HL-60 (cell line): ENCODE results near the gene MSI2.
A peak's percentile ranks its signal among the peaks of the same experiment; 100 is the strongest.

Experiments
- DNase-seq, 2 experiments: peaks; one replicate each; pipeline ENCODE4 v3.0.0-alpha.2; 2010 to 2020; ENCODE audit warnings: low read depth in 1 of 2, low spot score in 1 of 2
- H3K27ac ChIP-seq: fragments of 250-450 bp; sonication (Bioruptor Pico); replicated peaks from 2 replicates; pipeline ENCODE4 v1.5.1; 2020; ENCODE audit warnings: mild to moderate bottlenecking, moderate library complexity
- H3K27me3 ChIP-seq: fragments of 250-450 bp; sonication (Bioruptor Pico); 2 replicates; pipeline ENCODE4 v1.5.1; 2021; ENCODE audit warnings: mild to moderate bottlenecking, moderate library complexity; ENCODE audit not compliant: insufficient read depth, poor library complexity, severe bottlenecking
- H3K4me3 ChIP-seq: replicated peaks from 2 replicates; pipeline ENCODE4 v1.5.1; 2011; ENCODE audit warnings: mild to moderate bottlenecking, control low read depth, low read length; ENCODE audit not compliant: insufficient read depth
- CTCF ChIP-seq: IDR thresholded peaks from one replicate; pipeline ENCODE4 v1.5.1; 2011; ENCODE audit warnings: low read length, control low read depth, inconsistent platforms; ENCODE audit not compliant: insufficient read depth
- GABPA ChIP-seq: IDR thresholded peaks from 2 replicates; pipeline ENCODE4 v1.6.1; 2012; ENCODE audit warnings: low read depth
- POLR2AphosphoS5 ChIP-seq: IDR thresholded peaks from 2 replicates; pipeline ENCODE4 v1.6.1; 2012; ENCODE audit warnings: low read depth
- REST ChIP-seq: IDR thresholded peaks from 2 replicates; pipeline ENCODE4 v1.6.1; 2012; ENCODE audit warnings: low read depth; ENCODE audit not compliant: insufficient replicate concordance
- SPI1 ChIP-seq: IDR thresholded peaks from 2 replicates; pipeline ENCODE4 v1.6.1; 2012; ENCODE audit warnings: low read depth, mild to moderate bottlenecking, borderline replicate concordance

MSI2 gene

DNA sequence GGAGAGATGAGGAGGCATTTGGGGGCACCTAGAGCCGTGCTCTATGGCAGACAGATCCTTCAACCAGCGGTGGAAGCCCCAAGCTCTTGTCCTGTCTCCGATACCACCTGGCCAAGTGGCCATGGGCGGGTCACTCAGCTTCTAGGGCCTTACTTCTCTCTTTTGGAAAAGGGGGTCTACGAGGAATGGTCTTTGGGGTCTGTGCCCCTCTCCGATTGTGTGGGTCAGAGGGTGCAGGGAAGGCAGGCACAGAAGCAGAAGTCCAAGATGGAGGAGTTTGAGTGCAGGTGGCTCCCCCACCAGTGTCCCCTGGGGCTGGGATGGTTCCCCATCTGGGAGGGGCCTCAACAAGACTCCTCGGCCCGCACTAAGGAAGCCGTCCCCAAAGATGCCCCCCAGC lies 372.1 kb downstream of the MSI2 start:
- no peak for DNase-seq
- no peak overlapping the region for H3K4me3 ChIP-seq
- no peak overlapping the region for H3K27ac ChIP-seq
- H3K27me3 ChIP-seq: no peaks in the 10 kb centered on the region
- TF ChIP-seq SPI1: no peak
- no peak for TF ChIP-seq POLR2AphosphoS5
- TF ChIP-seq CTCF: no peak
- no peak for TF ChIP-seq GABPA
- no peak for TF ChIP-seq REST

- Histone ChIP-seq H3K27me3 (no peaks in the 10 kb centered on the region), H3K4me3 (no peak overlapping the region), H3K27ac (peak overlapping the region; percentile 34)
- TF ChIP-seq POLR2AphosphoS5 (no peak), SPI1 (no peak), CTCF (no peak), GABPA (no peak), REST (no peak)
- DNase-seq: peak; percentile 56 to 81
These were observed 373.1 kb downstream of the MSI2 start for GRCh38 chr17:57629470-57629869.

DNA sequence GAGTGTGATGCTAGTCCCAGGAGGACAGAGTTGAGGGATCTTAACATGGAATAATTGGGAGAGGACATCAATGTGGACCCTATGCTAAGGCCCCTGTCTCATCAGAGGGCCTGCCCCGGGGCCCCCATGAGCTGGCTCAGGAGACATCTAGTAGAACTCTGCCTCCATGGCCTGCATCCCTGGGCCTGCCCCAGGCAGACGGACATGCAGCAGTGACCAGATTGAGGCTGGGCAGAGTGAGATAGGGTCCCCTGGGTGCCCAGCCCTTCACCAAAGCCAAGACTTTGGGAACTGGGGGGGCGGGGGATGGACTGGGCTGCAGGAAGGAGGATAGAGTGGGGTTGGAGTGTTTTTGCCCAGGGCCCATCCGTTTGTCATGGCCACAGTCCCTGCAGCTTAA lies 373.6 kb downstream of the MSI2 start:
- TF ChIP-seq GABPA: no peak
- TF ChIP-seq REST: no peak
- TF ChIP-seq CTCF: no peak
- no peak for TF ChIP-seq SPI1
- no peak for TF ChIP-seq POLR2AphosphoS5
- H3K27ac ChIP-seq: no peak overlapping the region
- H3K27me3 ChIP-seq: no peaks in the 10 kb centered on the region

More for the DNA sequence above, 373.6 kb downstream of the MSI2 start:
- no peak for DNase-seq
- H3K4me3 ChIP-seq: no peak overlapping the region
